ENCODE data around the gene PDPN.
"Not testable (repeated sequence)": the region's sequence is repeated elsewhere in the genome, so short reads cannot be mapped to it uniquely, and the experiment has no call there.

PDPN gene, protein sequence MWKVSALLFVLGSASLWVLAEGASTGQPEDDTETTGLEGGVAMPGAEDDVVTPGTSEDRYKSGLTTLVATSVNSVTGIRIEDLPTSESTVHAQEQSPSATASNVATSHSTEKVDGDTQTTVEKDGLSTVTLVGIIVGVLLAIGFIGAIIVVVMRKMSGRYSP

GRCh38 chr1:13583595-13583965 is at the start of gene PDPN:
Gene PDPN (plus strand): TSS chr1:13583832. CDS start chr1:13584034, 202 bp downstream.
- DNase-seq = no peak

GRCh38 chr1:13535227-13535626 is 48.4 kb upstream of the PDPN start:
- no peak for DNase-seq

- DNase-seq = no peak
Measured at GRCh38 chr1:13536571-13536970, 47.1 kb upstream of the PDPN start.

- no peak for DNase-seq
Measured at GRCh38 chr1:13538832-13539231, 44.8 kb upstream of the PDPN start.

GRCh38 chr1:13539683-13540082 is 43.9 kb upstream of the PDPN start:
- DNase-seq = no peak

- DNase-seq = no peak
Measured at GRCh38 chr1:13540866-13541265, 42.8 kb upstream of the PDPN start.

GRCh38 chr1:13541435-13542215 is 42.0 kb upstream of the PDPN start:
- no peak for DNase-seq

DNA sequence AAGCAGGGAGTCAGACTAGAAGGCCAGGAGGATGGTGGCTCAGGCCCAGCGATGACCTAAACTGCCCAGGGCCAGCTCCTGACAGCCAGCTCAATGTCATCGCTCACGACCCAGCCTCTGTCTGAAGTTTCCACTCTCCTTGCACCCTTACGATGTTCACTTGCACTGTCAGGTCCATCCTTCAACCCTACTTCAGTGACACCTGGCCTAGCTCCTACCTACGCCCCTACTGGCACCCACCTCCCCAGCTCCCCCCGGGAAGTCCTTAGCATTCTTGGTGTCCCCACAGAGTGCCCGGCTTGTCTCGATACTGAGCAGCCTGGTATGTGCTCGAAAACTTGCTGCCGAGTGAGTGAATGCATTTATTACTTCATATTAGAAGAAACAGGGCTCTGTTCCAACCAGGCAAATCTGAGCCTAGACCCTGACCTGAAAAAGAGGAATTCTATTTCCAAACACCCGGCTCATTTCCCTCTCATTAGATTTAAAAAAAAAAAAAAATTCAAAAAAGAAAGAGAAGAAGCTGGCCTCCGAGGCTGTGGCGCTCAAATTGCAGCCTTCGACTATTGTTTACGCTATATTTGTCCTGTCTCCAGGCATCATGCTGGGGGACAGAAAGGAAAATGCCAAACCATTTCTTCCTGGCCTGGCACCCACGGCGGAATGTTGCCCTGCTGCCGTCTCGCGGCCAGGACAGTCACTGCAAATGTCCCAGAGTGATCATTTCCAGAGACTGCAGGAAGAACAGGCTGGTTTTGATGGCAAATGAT is 40.0 kb upstream of the PDPN start:
- no peak for DNase-seq

DNA sequence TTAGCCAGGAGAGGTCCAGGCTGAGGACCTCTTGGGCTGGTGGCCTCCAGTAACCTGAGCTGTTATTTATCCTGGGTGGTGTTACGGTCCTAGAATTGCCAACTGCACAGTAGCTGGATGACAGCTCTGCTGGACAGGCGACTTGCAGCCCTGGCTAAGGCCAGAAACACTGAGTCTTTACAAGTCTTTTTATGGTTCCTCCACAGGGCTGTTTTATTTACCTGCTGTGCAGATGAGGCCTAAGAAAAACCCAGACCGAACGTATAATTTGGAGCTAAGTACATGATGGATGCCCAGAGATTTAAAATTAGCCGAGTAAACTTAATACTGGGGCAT is 39.4 kb upstream of the PDPN start:
- DNase-seq = no peak

DNA sequence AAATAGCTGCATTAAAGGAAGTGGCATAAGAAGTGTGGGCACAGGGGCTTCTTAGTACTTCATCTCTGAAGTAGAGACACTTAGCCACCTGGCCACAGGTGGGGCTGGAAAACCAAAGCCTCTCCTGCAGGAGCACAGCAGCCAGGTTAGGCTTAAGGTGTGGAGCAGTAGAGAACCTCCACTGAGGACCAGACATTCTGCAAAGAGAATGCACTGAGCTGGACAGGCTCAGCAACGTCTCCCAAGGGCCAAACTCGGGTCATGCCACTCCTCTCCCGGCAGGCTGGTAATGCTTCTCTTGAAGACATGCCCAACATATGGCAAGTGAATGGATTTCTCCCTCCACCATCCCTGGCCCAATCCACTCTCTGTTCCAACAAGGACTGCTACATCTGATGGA is 36.8 kb upstream of the PDPN start:
- DNase-seq = no peak

GRCh38 chr1:13548281-13548680 is 35.4 kb upstream of the PDPN start:
- no peak for DNase-seq

- DNase-seq = no peak
Measured at GRCh38 chr1:13549021-13549420, 34.6 kb upstream of the PDPN start.

DNA sequence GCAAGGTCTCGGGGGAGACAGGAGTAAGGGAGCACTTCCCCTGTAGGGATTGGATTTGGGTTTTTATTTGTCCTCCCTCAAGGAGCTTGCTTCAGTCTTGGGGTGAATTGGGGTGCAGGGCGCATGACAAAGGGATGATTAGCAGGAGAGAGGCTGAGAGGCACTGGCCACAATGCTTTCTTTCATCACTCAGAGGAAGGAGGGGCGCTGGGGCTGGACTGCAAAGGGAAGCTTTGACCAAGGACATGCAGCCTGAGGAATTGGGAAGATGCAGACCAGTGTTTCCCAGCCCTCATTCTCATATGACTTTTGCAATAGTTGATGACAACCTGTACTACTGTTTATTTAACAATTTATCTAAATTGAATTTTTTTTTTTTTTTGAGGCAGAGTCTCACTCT is 34.1 kb upstream of the PDPN start:
- no peak for DNase-seq

- DNase-seq = no peak
Measured at GRCh38 chr1:13550663-13551062, 33.0 kb upstream of the PDPN start.

DNA sequence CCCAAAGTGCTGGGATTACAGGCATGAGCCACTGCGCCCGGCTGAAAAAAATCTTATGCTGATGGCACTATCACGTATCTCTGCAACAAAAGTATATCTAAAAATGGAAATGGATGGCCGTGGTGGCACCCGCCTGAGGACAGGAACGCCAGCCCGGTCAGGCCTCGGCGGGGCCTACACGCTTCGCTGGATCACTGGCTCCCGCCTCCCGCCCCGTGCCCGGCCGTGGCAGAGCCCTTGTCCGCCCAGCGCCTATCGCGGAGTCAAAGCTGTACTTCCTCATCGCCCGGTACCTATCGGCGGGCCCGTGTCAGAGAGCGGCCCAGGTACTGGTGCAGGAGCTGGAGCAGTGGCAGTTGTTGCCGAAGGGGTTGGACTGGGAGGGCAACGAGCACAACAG is 28.8 kb upstream of the PDPN start:
- no peak for DNase-seq

DNA sequence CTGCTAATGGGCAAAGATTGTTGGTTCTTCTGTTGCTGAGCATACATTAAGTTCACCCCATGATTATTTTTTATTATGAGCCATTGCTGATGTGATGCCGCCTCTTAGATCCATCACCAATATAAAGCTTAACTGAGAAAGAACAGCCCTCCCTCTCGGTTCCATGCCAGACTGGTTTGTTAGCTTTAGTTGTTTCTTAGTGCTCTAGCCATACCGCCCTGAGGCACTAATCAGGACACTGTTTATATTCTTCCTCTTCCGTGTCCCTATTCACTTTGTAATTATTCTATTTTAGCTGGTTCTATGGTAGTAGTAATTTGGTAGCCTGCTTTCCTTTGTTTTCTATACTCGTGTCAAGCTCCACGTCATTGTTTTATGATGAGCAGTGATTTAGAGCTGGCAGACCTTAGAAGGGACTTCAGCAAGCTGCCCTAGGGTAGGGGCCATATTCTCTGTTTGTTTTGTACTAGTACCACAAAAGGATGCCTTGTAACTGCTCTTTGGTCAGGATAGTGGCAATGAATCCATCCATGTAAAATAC is 27.3 kb upstream of the PDPN start:
- no peak for DNase-seq

GRCh38 chr1:13560541-13560940 is 23.1 kb upstream of the PDPN start:
- no peak for DNase-seq

DNA sequence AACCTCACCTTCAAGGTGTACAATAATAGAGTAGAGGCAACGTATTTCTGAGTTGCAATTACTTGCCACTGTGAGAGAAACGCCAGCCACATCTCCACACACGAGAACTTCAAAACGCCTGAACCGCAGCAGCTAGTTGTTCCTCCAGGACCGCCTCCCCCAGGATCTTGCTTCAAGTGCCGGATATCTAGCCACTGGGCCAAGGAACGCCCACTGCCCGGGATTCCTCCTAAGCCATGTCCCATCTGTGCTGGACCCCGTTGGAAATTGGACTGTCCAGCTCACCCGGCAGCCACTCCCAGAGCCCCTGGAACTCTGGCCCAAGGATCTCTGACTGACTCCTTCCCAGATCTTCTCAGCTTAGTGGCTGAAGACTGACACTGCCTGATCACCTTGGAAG is 20.7 kb upstream of the PDPN start:
- not testable (repeated sequence) for DNase-seq

DNA sequence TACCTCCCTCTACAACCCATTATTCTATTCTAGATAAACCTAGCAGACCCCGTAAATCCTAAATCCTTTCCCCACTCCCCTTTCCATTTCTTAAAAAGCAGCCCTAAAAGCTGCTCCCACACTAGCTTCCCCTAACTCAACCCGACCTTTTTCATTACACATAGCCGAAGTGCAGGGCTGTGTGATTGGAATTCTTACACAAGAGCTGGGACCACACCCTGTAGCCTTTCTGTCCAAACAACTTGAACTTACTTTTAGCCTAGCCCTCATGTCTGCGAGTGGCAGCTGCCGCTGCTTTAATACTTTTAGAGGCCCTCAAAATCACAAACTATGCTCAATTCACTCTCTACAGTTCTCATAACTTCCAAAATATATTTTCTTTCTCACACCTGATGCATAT is 19.6 kb upstream of the PDPN start:
- DNase-seq = no peak

GRCh38 chr1:13570435-13570834 is 13.2 kb upstream of the PDPN start:
- DNase-seq = not testable (repeated sequence)

- DNase-seq = no peak
Measured at GRCh38 chr1:13570924-13571323, 12.7 kb upstream of the PDPN start.

DNA sequence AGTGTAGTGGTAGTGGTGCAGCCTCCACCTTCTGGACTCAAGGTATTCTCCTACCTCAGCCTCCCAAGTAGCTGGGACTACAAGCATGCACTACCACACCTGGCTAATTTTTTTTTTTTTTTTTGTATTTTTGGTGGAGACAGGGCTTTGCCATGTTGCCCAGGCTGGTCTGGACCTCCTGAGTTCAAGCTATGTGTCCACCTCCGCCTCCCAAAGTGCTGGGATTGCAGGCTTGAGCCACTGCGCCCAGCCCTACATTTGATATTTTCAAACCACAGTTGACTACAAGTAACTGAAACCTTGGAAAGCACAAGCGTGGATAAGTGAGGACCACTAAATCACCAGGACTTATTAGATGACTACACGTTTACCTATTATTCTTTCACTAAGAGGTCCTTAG is 10.0 kb upstream of the PDPN start:
- no peak for DNase-seq

GRCh38 chr1:13576926-13577325 is 6.7 kb upstream of the PDPN start:
- DNase-seq = no peak

GRCh38 chr1:13577846-13578245 is 5.8 kb upstream of the PDPN start:
- DNase-seq = no peak

Measured in CD4-positive, alpha-beta T cell treated with Interleukin-17A for 4 hours (primary cell).